ENCODE measurements around the gene PPP1R14C. TPM values are rescaled to one million over a fixed set of nuclear protein-coding genes. Genes with fewer than 3 reads are reported as not detected.

PPP1R14C gene
- polyA plus RNA-seq, 1 donor (not counting 4 experiments of a cell fraction or from before 2014, with no cell fraction given): 50.6 TPM

GRCh38 chr6:150202404-150202803 lies 59.6 kb downstream of the PPP1R14C start:
- H3K4me3 ChIP-seq (ENCODE audit: control insufficient read depth in 2 of 3, extremely low read depth in 1 of 3, insufficient read depth in 2 of 3, low read depth in 1 of 3, low read length in 3 of 3): no peak overlapping the region
- no peak for FAIRE-seq
- no peak for TF ChIP-seq CTCF (optimal IDR thresholded peaks at IDR 0.05 in 1 of 3, IDR thresholded peaks at IDR 0.05 in 1 of 3, conservative IDR thresholded peaks at IDR 0.05 in 1 of 3; ENCODE audit: extremely low read depth in 1 of 3, insufficient read depth in 2 of 3, low read length in 3 of 3)
- no peak for TF ChIP-seq EZH2 (IDR thresholded peaks at IDR 0.05; ENCODE audit: low read length)
- no peaks in the 10 kb centered on the region for H3K36me3 ChIP-seq (ENCODE audit: control insufficient read depth in 2 of 2, extremely low read depth in 1 of 2, insufficient read depth in 2 of 2, low read length in 2 of 2)
- peak overlapping the region; percentile 41 for H3K27ac ChIP-seq (ENCODE audit: control insufficient read depth, insufficient read depth, low read length)
- no peaks in the 10 kb centered on the region for H3K9me3 ChIP-seq (ENCODE audit: control insufficient read depth, low read depth, low read length)
- no peak overlapping the region for H2AFZ ChIP-seq (ENCODE audit: control insufficient read depth, low read length)
- H3K79me2 ChIP-seq (ENCODE audit: control insufficient read depth, insufficient read depth, low read length): peaks cover 69% of the 10 kb centered on the region
- H3K27me3 ChIP-seq (ENCODE audit: control insufficient read depth, extremely low read depth, insufficient read depth, low read length): no peaks in the 10 kb centered on the region
- H3K4me2 ChIP-seq (ENCODE audit: control insufficient read depth, extremely low read depth, insufficient read depth, low read depth, low read length): peak overlapping the region; percentile 44
- H3K4me1 ChIP-seq (ENCODE audit: control insufficient read depth, extremely low read depth, insufficient read depth, low read length): peaks cover 33% of the 10 kb centered on the region
- DNase-seq (ENCODE audit: low read depth, low spot score): no peak
- H3K9me1 ChIP-seq (ENCODE audit: control insufficient read depth, extremely low read depth, insufficient read depth, low read length): no peaks in the 10 kb centered on the region
- H3K9ac ChIP-seq (ENCODE audit: control insufficient read depth, extremely low read depth, insufficient read depth, low read length): no peak overlapping the region
- H4K20me1 ChIP-seq (ENCODE audit: control insufficient read depth, extremely low read depth, insufficient read depth, low read length): no peaks in the 10 kb centered on the region
- dilution Hi-C loops (cut with MboI; ENCODE audit: extremely low pct_ligation_motif_present, low sequenced_read_pairs): no loop called here

GRCh38 chr6:150202934-150203333 lies 60.1 kb downstream of the PPP1R14C start:
- H3K9me1 ChIP-seq (ENCODE audit: control insufficient read depth, extremely low read depth, insufficient read depth, low read length): no peaks in the 10 kb centered on the region
- no peak for DNase-seq (ENCODE audit: low read depth, low spot score)
- dilution Hi-C loops (cut with MboI; ENCODE audit: extremely low pct_ligation_motif_present, low sequenced_read_pairs): no loop called here
- H3K36me3 ChIP-seq (ENCODE audit: control insufficient read depth in 2 of 2, extremely low read depth in 1 of 2, insufficient read depth in 2 of 2, low read length in 2 of 2): no peaks in the 10 kb centered on the region
- H3K27me3 ChIP-seq (ENCODE audit: control insufficient read depth, extremely low read depth, insufficient read depth, low read length): no peaks in the 10 kb centered on the region
- no peaks in the 10 kb centered on the region for H4K20me1 ChIP-seq (ENCODE audit: control insufficient read depth, extremely low read depth, insufficient read depth, low read length)
- peak overlapping the region; percentile 41 for H3K27ac ChIP-seq (ENCODE audit: control insufficient read depth, insufficient read depth, low read length)
- H3K9me3 ChIP-seq (ENCODE audit: control insufficient read depth, low read depth, low read length): no peaks in the 10 kb centered on the region
- peak overlapping the region; percentile 44 for H3K4me2 ChIP-seq (ENCODE audit: control insufficient read depth, extremely low read depth, insufficient read depth, low read depth, low read length)
- H3K4me1 ChIP-seq (ENCODE audit: control insufficient read depth, extremely low read depth, insufficient read depth, low read length): peaks cover 38% of the 10 kb centered on the region
- H3K9ac ChIP-seq (ENCODE audit: control insufficient read depth, extremely low read depth, insufficient read depth, low read length): no peak overlapping the region
- H2AFZ ChIP-seq (ENCODE audit: control insufficient read depth, low read length): no peak overlapping the region
- no peak for TF ChIP-seq EZH2 (IDR thresholded peaks at IDR 0.05; ENCODE audit: low read length)
- TF ChIP-seq CTCF (optimal IDR thresholded peaks at IDR 0.05 in 1 of 3, IDR thresholded peaks at IDR 0.05 in 1 of 3, conservative IDR thresholded peaks at IDR 0.05 in 1 of 3; ENCODE audit: extremely low read depth in 1 of 3, insufficient read depth in 2 of 3, low read length in 3 of 3): no peak
- H3K79me2 ChIP-seq (ENCODE audit: control insufficient read depth, insufficient read depth, low read length): peaks cover 72% of the 10 kb centered on the region
- no peak overlapping the region for H3K4me3 ChIP-seq (ENCODE audit: control insufficient read depth in 2 of 3, extremely low read depth in 1 of 3, insufficient read depth in 2 of 3, low read depth in 1 of 3, low read length in 3 of 3)
- peak; percentile 56 for FAIRE-seq

Data from keratinocyte (primary cell).